Kidney tubule cell (primary cell): ENCODE data around the gene ZNF24.

Experiments used
- DNase-seq: peaks from one replicate; pipeline ENCODE4 v3.0.0-alpha.2; 2018; ENCODE audit warnings: low spot score

ZNF24 gene

GRCh38 chr18:35343936-35344735 is at the start of gene ZNF24:
TSS of gene ZNF24 (minus strand) at chr18:35344420. CDS start at chr18:35340650, 3,770 bp downstream.
- peak; percentile 92 for DNase-seq

- DNase-seq: no peak
Observed at GRCh38 chr18:35393716-35394115, 49.5 kb upstream of the ZNF24 start.

GRCh38 chr18:35392375-35392774 is 48.2 kb upstream of the ZNF24 start:
- DNase-seq: no peak

- no peak for DNase-seq
Observed at GRCh38 chr18:35390951-35391700, 46.9 kb upstream of the ZNF24 start.

GRCh38 chr18:35389095-35389618 is 44.9 kb upstream of the ZNF24 start:
- peak; percentile 21 for DNase-seq

- peak; percentile 23 for DNase-seq
Observed at GRCh38 chr18:35387152-35387571, 42.9 kb upstream of the ZNF24 start.

GRCh38 chr18:35386600-35387100 is 42.4 kb upstream of the ZNF24 start:
- peak; percentile 83 for DNase-seq

- no peak for DNase-seq
Observed at GRCh38 chr18:35383136-35383535, 38.9 kb upstream of the ZNF24 start.

GRCh38 chr18:35379421-35379820 is 35.2 kb upstream of the ZNF24 start:
- DNase-seq: no peak

GRCh38 chr18:35378574-35378896 is 34.3 kb upstream of the ZNF24 start:
- DNase-seq: no peak

GRCh38 chr18:35377875-35378573 is 33.8 kb upstream of the ZNF24 start:
- no peak for DNase-seq

- peak; percentile 69 for DNase-seq
Observed at GRCh38 chr18:35376742-35377695, 32.8 kb upstream of the ZNF24 start, which contains the start of gene ZNF396. TSS of gene ZNF396 (minus strand) at chr18:35377337. CDS start at chr18:35374292, 3,045 bp downstream.

- DNase-seq: peak; percentile 27
Observed at GRCh38 chr18:35376393-35376741, 32.1 kb upstream of the ZNF24 start.

GRCh38 chr18:35374708-35375107 is 30.5 kb upstream of the ZNF24 start:
- no peak for DNase-seq

- DNase-seq: no peak
Observed at GRCh38 chr18:35371412-35372195, 27.4 kb upstream of the ZNF24 start.

- DNase-seq: no peak
Observed at GRCh38 chr18:35369126-35369525, 24.9 kb upstream of the ZNF24 start.

- DNase-seq: no peak
Observed at GRCh38 chr18:35368595-35368994, 24.4 kb upstream of the ZNF24 start.

GRCh38 chr18:35362531-35362930 is 18.3 kb upstream of the ZNF24 start:
- no peak for DNase-seq

- DNase-seq: no peak
Observed at GRCh38 chr18:35361570-35362321, 17.5 kb upstream of the ZNF24 start.
